DOHH2 (cell line): ENCODE results near the gene TPST1.

Experiments used
- H3F3A ChIP-seq: fragments of 200-600 bp; sonication (generic), shearing (Covaris generic); 2 replicates; pipeline ENCODE4 v1.6.0; 2016; ENCODE audit warnings: antibody characterized with exemption, mild to moderate bottlenecking; ENCODE audit not compliant: control insufficient read depth, insufficient read depth
- H3K27ac ChIP-seq: fragments of 200-600 bp; sonication (generic); 2 replicates; pipeline ENCODE4 v1.5.1; 2014; ENCODE audit warnings: low read depth, mild to moderate bottlenecking, low read length, moderate library complexity
- H3K27me3 ChIP-seq: fragments of 200-600 bp; sonication (generic); 2 replicates; pipeline ENCODE4 v1.6.1; 2014; ENCODE audit warnings: mild to moderate bottlenecking, low read length, mixed read lengths; ENCODE audit not compliant: control insufficient read depth
- H3K36me3 ChIP-seq: fragments of 200-600 bp; sonication (generic); 2 replicates; pipeline ENCODE4 v1.6.1; 2014; ENCODE audit warnings: mild to moderate bottlenecking, low read length, moderate library complexity, mixed read lengths; ENCODE audit not compliant: control insufficient read depth
- H3K4me1 ChIP-seq: fragments of 200-600 bp; sonication (generic); 2 replicates; pipeline ENCODE4 v1.6.1; 2014; ENCODE audit warnings: mild to moderate bottlenecking, low read length, mixed read lengths; ENCODE audit not compliant: control insufficient read depth
- H3K4me2 ChIP-seq: fragments of 200-600 bp; sonication (generic); 2 replicates; pipeline ENCODE4 v1.6.0; 2014; ENCODE audit warnings: mild to moderate bottlenecking, low read length, moderate library complexity
- H3K4me3 ChIP-seq: fragments of 200-600 bp; sonication (generic); 2 replicates; pipeline ENCODE4 v1.5.1; 2014; ENCODE audit warnings: mild to moderate bottlenecking, low read length, mixed read lengths
- H3K79me2 ChIP-seq: fragments of 200-600 bp; sonication (generic); 2 replicates; pipeline ENCODE4 v1.6.1; 2014; ENCODE audit warnings: mild to moderate bottlenecking, low read length, mixed read lengths; ENCODE audit not compliant: control insufficient read depth
- H3K9me2 ChIP-seq: fragments of 200-600 bp; sonication (generic); replicated peaks from 2 replicates; pipeline ENCODE4 v1.6.1; 2014; ENCODE audit warnings: mild to moderate bottlenecking, low read length, mixed read lengths; ENCODE audit not compliant: control insufficient read depth
- H3K9me3 ChIP-seq: fragments of 200-600 bp; sonication (generic); 2 replicates; pipeline ENCODE4 v1.6.1; 2014; ENCODE audit warnings: antibody characterized with exemption, low read length, mixed read lengths; ENCODE audit not compliant: control insufficient read depth, insufficient read depth
- H4K20me1 ChIP-seq: fragments of 200-600 bp; sonication (generic); 2 replicates; pipeline ENCODE4 v1.6.0; 2014; ENCODE audit warnings: low read depth, mild to moderate bottlenecking, antibody characterized with exemption, low read length, moderate library complexity; ENCODE audit not compliant: control insufficient read depth, insufficient read depth
- CTCF ChIP-seq: fragments of 200-600 bp; sonication (generic); IDR thresholded peaks from one replicate; pipeline ENCODE4 v1.5.1; 2014; ENCODE audit warnings: antibody characterized with exemption, mild to moderate bottlenecking, low read depth, low read length; ENCODE audit not compliant: poor library complexity, severe bottlenecking
- EZH2phosphoT487 ChIP-seq: fragments of 200-600 bp; sonication (generic); IDR thresholded peaks from 2 replicates; pipeline ENCODE4 v1.6.1; 2017; ENCODE audit warnings: borderline replicate concordance, mild to moderate bottlenecking, antibody characterized with exemption, low read length, moderate library complexity, mixed read lengths

TPST1 gene

GRCh38 chr7:66303454-66304155, 98.5 kb downstream of the TPST1 start:
- Histone ChIP-seq H3K9me2 (no peaks in the 10 kb centered on the region), H4K20me1 (no peaks in the 10 kb centered on the region), H3K4me3 (no peak overlapping the region), H3K9me3 (no peaks in the 10 kb centered on the region), H3K36me3 (no peaks in the 10 kb centered on the region), H3K4me2 (no peak overlapping the region), H3K79me2 (no peaks in the 10 kb centered on the region), H3F3A (no peaks in the 10 kb centered on the region), H3K4me1 (no peaks in the 10 kb centered on the region), H3K27me3 (peaks cover 4% of the 10 kb centered on the region; the same call in 1 of the 2 replicates), H3K27ac (no peak overlapping the region)
- TF ChIP-seq EZH2phosphoT487 (no peak), CTCF (no peak)

DNA sequence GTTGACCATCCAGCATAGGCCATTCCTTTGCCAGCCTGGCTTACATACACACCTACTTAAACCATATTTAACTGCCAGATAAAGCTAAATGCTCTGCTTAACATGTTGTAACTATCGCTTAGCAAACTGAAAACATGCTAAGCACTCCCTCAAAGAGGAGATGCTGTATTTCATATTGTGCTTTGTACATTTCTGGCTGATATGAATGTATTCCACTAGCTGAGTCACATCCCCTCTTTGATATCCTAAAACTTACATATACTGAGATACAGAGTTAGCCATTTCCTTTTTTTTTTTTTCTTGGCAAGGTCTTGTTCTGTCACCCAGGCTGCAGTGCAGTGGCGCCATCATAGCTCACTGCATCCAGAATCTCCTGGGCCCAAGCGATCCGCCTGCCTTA, 99.4 kb downstream of the TPST1 start:
- Histone ChIP-seq H3K4me3 (no peak overlapping the region), H3K9me2 (no peaks in the 10 kb centered on the region), H3K79me2 (no peaks in the 10 kb centered on the region), H3K4me2 (no peak overlapping the region), H3K27ac (no peak overlapping the region), H3K27me3 (peaks cover 9% of the 10 kb centered on the region; the same call in 1 of the 2 replicates), H4K20me1 (no peaks in the 10 kb centered on the region), H3K4me1 (no peaks in the 10 kb centered on the region), H3K9me3 (no peaks in the 10 kb centered on the region), H3F3A (no peaks in the 10 kb centered on the region), H3K36me3 (no peaks in the 10 kb centered on the region)
- TF ChIP-seq CTCF (no peak), EZH2phosphoT487 (no peak)

DNA sequence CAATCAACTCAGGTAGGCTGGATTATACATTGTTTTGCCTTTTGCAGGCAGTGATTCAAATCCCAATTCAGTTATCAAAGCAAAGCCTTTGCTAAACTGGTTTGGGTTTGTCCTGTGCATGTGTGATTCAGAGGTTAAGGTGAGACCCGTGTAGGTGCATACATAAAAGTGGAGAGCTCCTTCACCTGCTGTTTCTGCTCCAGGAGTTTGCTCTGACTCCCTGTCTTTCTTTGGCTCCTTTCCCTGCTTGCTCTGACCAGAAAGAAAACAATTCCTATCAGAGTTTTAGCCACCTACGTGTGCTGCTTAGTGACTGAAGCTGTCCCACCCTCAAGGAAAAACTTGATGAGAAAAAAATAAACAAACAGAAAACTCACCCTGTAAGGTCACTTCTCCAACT, 101.1 kb downstream of the TPST1 start:
- TF ChIP-seq EZH2phosphoT487 = no peak
- no peak for TF ChIP-seq CTCF

More for the DNA sequence above, 101.1 kb downstream of the TPST1 start:
- Histone ChIP-seq H3K9me2 (no peaks in the 10 kb centered on the region), H3K27ac (no peak overlapping the region), H3F3A (no peaks in the 10 kb centered on the region), H3K27me3 (peaks cover 12% of the 10 kb centered on the region; the same call in 1 of the 2 replicates), H3K36me3 (no peaks in the 10 kb centered on the region), H3K4me1 (no peaks in the 10 kb centered on the region), H3K4me2 (no peak overlapping the region), H4K20me1 (no peaks in the 10 kb centered on the region), H3K79me2 (no peaks in the 10 kb centered on the region), H3K9me3 (no peaks in the 10 kb centered on the region), H3K4me3 (no peak overlapping the region)
